DND-41 (cell line): ENCODE data around the gene ARL4D.

Experiments
- CTCF ChIP-seq: IDR thresholded peaks from 2 replicates; pipeline ENCODE4 v1.5.1; 2012; ENCODE audit warnings: borderline replicate concordance, low read length, moderate library complexity, mild to moderate bottlenecking; ENCODE audit not compliant: poor library complexity, severe bottlenecking; ENCODE audit errors: extremely low read depth
- EZH2 ChIP-seq: IDR thresholded peaks from 3 replicates; pipeline ENCODE4 v1.6.1; 2012; ENCODE audit warnings: borderline replicate concordance, low read depth, mild to moderate bottlenecking, moderate library complexity, low read length, inconsistent platforms; ENCODE audit not compliant: severe bottlenecking

- TF ChIP-seq CTCF (no peak), EZH2 (no peak)
Observed at GRCh38 chr17:43396491-43397060, 2.2 kb upstream of the ARL4D start.
